Liver (tissue), 9 donors: ENCODE data around the gene SMARCD2. TPM values are rescaled to one million over a fixed set of nuclear protein-coding genes. Genes with fewer than 3 reads are reported as not detected.

ENCODE experiments used
- DNase-seq: peaks from one replicate; pipeline ENCODE4 v3.0.0-alpha.2; 2017; ENCODE audit warnings: low spot score
- H3K27ac ChIP-seq, 2 donors: one replicate each; pipeline ENCODE4 v1.7.0; 2013; ENCODE audit warnings: inconsistent platforms in 2 of 2, low read length in 2 of 2, control low read depth in 1 of 2, low read depth in 1 of 2, mild to moderate bottlenecking in 1 of 2
- H3K27me3 ChIP-seq, 4 donors: one replicate each; pipeline versions ENCODE4 v1.6.1 to v1.7.0; 2013; ENCODE audit warnings: low read length in 3 of 4, inconsistent platforms in 1 of 4, mild to moderate bottlenecking in 1 of 4, moderate library complexity in 1 of 4; ENCODE audit not compliant: control insufficient read depth in 4 of 4, insufficient read depth in 4 of 4
- H3K36me3 ChIP-seq, 4 donors: one replicate each; pipeline versions ENCODE4 v1.6.1 to v1.7.0; 2013; ENCODE audit warnings: low read length in 3 of 4, mild to moderate bottlenecking in 3 of 4, low read depth in 1 of 4, moderate library complexity in 1 of 4; ENCODE audit not compliant: control insufficient read depth in 4 of 4, insufficient read depth in 3 of 4
- H3K4me1 ChIP-seq, 4 donors: one replicate each; pipeline versions ENCODE4 v1.6.1 to v1.7.0; 2013; ENCODE audit warnings: low read length in 3 of 4, mild to moderate bottlenecking in 3 of 4, moderate library complexity in 1 of 4; ENCODE audit not compliant: control insufficient read depth in 4 of 4, insufficient read depth in 4 of 4
- H3K4me3 ChIP-seq, 3 donors: one replicate each; pipeline versions ENCODE4 v1.6.1 to v1.7.0; 2013; ENCODE audit warnings: low read length in 3 of 3, control low read depth in 1 of 3, low read depth in 1 of 3, mild to moderate bottlenecking in 1 of 3
- H3K9ac ChIP-seq, 2 donors: one replicate each; pipeline ENCODE4 v1.7.0; 2013; ENCODE audit warnings: low read length in 2 of 2, mild to moderate bottlenecking in 2 of 2, moderate library complexity in 2 of 2, control low read depth in 1 of 2, low read depth in 1 of 2
- H3K9me3 ChIP-seq, 4 donors: one replicate each; pipeline versions ENCODE4 v1.6.1 to v1.7.0; 2013; ENCODE audit warnings: low read length in 3 of 4; ENCODE audit not compliant: control insufficient read depth in 4 of 4
- CTCF ChIP-seq: fragments of 150-350 bp; IDR thresholded peaks from 2 replicates; pipeline ENCODE4 v1.5.1; 2017; ENCODE audit warnings: improper control_type of control experiment, low read depth, low read length; ENCODE audit not compliant: missing input control
- EGR1 ChIP-seq, 2 donors: IDR thresholded peaks; 2 replicates each; pipeline ENCODE4 v1.6.1; 2016 to 2018; ENCODE audit warnings: antibody characterized with exemption in 2 of 2, low read depth in 2 of 2
- FOXA1 ChIP-seq: IDR thresholded peaks from 2 replicates; pipeline ENCODE4 v1.6.1; 2016; ENCODE audit warnings: antibody characterized with exemption
- GABPA ChIP-seq, 2 donors: IDR thresholded peaks in 1 of 2; conservative IDR thresholded peaks in 1 of 2; 2 replicates each; pipeline ENCODE4 v1.6.1; 2016; ENCODE audit warnings: antibody characterized with exemption in 2 of 2, mild to moderate bottlenecking in 1 of 2, moderate library complexity in 1 of 2
- HNF4A ChIP-seq, 2 donors: conservative IDR thresholded peaks; 2 replicates each; pipeline ENCODE4 v1.6.1; 2016; ENCODE audit warnings: antibody characterized with exemption in 2 of 2, mild to moderate bottlenecking in 2 of 2
- JUND ChIP-seq, 2 donors: IDR thresholded peaks; 2 replicates each; pipeline ENCODE4 v1.6.1; 2016; ENCODE audit warnings: antibody characterized with exemption in 2 of 2
- MAX ChIP-seq: IDR thresholded peaks from 2 replicates; pipeline ENCODE4 v1.6.1; 2016; ENCODE audit warnings: antibody characterized with exemption
- NR2F2 ChIP-seq: IDR thresholded peaks from 2 replicates; pipeline ENCODE4 v1.6.1; 2016; ENCODE audit warnings: antibody characterized with exemption
- RXRA ChIP-seq, 2 donors: IDR thresholded peaks; 2 replicates each; pipeline ENCODE4 v1.6.1; 2017 to 2018; ENCODE audit warnings: antibody characterized with exemption in 2 of 2, mild to moderate bottlenecking in 1 of 2
- SP1 ChIP-seq: IDR thresholded peaks from 2 replicates; pipeline ENCODE4 v1.6.1; 2018; ENCODE audit warnings: antibody characterized with exemption, mild to moderate bottlenecking
- TAF1 ChIP-seq: conservative IDR thresholded peaks from 2 replicates; pipeline ENCODE4 v1.6.1; 2016; ENCODE audit warnings: antibody characterized with exemption, mild to moderate bottlenecking
- WGBS: extraction: QIAGEN DNeasy Blood & Tissue Kit; methylation state at CpG from one replicate; pipeline ENCODE4 v1.1.7; 2013; 5-methylcytosine and 5-hydroxymethylcytosine counted together
- polyA plus RNA-seq, 2 donors: library from polyadenylated mRNA; stranded (reverse) in 1 of 2; unstranded in 1 of 2; fragments of 200-250 nt in 1 of 2; fragments of >200 nt in 1 of 2; fragmentation: Nextera tagmentation in 1 of 2; extraction: Ambion mirVana in 1 of 2; gene quantifications; one replicate each; pipeline versions ENCODE4 v1.2.1 to v1.2.3, GENCODE V29; 2013 to 2015
- total RNA-seq, 2 donors: library from RNA; depleted of rRNA; stranded (reverse); fragments of >200 nt; gene quantifications; one replicate each; pipeline ENCODE4 v1.2.3, GENCODE V29; 2014
- TF ChIP-seq, protein P1 (sequence below): IDR thresholded peaks from 2 replicates; pipeline ENCODE4 v1.6.1; 2016; ENCODE audit warnings: antibody characterized with exemption
- TF ChIP-seq, protein P2 (sequence below): IDR thresholded peaks from 2 replicates; pipeline ENCODE4 v1.6.1; 2016; ENCODE audit warnings: antibody characterized with exemption, mild to moderate bottlenecking
- donor health status: healthy.
- donor health status: healthy.
- donor health status: healthy.
- donor health status: healthy.
- donor health status: healthy.

The SMARCD2 gene
- total and polyA plus RNA-seq, 4 donors: 14.5 to 67.9 (median 39.4) TPM

DNA sequence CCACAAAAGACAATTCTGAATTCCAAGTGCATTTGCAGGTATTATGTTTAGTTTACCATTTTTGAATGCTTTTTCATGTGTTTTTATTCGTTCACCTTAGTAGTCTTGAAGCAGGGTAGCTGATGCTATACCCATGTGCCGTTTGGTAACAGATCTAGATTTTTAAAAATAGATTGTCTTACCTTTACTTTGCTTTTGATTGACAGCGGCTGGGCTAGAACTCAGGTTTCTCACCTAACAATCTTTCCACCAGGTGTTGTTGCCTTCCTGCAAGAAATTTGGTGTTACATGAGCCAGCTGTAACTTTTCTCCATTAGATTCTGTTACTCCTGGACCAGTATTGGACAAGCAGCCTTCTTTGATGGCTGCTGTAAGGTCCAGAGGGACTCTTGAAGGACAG lies 13.5 kb downstream of the SMARCD2 start:
- Histone ChIP-seq H3K27me3 (no peaks in the 10 kb centered on the region), H3K9me3 (no peaks in the 10 kb centered on the region), H3K9ac (no peak overlapping the region), H3K36me3 (peaks cover 17 to 62% (median 53%) of the 10 kb centered on the region in 4 donors), H3K4me3 (no peak overlapping the region), H3K4me1 (peaks cover 0 to 27% (median 19%) of the 10 kb centered on the region in 4 donors), H3K27ac (no peak overlapping the region)
- no peak for DNase-seq
- WGBS: 94% methylated on average over 3 of the region's 3 CpGs
- no peak for TF ChIP-seq FOXA1
- no peak for TF ChIP-seq NR2F2
- TF ChIP-seq MAX: no peak
- TF ChIP-seq SP1: no peak
- no peak for TF ChIP-seq RXRA (IDR thresholded peaks at IDR 0.05)
- no peak for TF ChIP-seq EGR1 (IDR thresholded peaks at IDR 0.05; ENCODE audit: low read depth in 2 of 2)
- TF ChIP-seq CTCF: no peak
- TF ChIP-seq HNF4A (conservative IDR thresholded peaks at IDR 0.05): no peak

DNA sequence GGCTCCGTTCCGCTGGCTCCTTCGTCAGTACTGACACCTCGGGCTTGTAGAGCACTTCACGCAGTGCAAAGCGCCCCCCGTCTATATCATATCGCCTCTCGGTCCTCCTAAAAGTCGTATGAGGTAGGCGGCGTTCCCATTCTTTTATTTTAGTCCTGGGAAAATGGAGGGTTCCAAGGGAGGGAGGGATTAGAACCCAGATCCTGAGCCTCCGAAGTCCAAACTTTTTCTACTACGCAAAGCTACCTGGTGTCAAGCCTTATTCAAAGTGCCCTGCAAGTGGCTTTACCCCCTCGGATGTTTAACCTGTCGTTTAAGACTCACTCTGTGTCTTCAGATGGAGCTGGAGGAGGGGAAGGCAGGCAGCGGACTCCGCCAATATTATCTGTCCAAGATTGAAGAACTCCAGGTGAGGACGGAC lies 14.7 kb downstream of the SMARCD2 start:
- no peaks in the 10 kb centered on the region for H3K9me3 ChIP-seq
- TF ChIP-seq TAF1 (no peak), JUND (IDR thresholded peaks at IDR 0.05) (no peak), GABPA (IDR thresholded peaks at IDR 0.05 in 1 of 2, conservative IDR thresholded peaks at IDR 0.05 in 1 of 2) (no peak), EGR1 (IDR thresholded peaks at IDR 0.05; ENCODE audit: low read depth in 2 of 2) (no peak)
- TF ChIP-seq, protein P1, sequence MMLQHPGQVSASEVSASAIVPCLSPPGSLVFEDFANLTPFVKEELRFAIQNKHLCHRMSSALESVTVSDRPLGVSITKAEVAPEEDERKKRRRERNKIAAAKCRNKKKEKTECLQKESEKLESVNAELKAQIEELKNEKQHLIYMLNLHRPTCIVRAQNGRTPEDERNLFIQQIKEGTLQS: no peak
- TF ChIP-seq, protein P2, sequence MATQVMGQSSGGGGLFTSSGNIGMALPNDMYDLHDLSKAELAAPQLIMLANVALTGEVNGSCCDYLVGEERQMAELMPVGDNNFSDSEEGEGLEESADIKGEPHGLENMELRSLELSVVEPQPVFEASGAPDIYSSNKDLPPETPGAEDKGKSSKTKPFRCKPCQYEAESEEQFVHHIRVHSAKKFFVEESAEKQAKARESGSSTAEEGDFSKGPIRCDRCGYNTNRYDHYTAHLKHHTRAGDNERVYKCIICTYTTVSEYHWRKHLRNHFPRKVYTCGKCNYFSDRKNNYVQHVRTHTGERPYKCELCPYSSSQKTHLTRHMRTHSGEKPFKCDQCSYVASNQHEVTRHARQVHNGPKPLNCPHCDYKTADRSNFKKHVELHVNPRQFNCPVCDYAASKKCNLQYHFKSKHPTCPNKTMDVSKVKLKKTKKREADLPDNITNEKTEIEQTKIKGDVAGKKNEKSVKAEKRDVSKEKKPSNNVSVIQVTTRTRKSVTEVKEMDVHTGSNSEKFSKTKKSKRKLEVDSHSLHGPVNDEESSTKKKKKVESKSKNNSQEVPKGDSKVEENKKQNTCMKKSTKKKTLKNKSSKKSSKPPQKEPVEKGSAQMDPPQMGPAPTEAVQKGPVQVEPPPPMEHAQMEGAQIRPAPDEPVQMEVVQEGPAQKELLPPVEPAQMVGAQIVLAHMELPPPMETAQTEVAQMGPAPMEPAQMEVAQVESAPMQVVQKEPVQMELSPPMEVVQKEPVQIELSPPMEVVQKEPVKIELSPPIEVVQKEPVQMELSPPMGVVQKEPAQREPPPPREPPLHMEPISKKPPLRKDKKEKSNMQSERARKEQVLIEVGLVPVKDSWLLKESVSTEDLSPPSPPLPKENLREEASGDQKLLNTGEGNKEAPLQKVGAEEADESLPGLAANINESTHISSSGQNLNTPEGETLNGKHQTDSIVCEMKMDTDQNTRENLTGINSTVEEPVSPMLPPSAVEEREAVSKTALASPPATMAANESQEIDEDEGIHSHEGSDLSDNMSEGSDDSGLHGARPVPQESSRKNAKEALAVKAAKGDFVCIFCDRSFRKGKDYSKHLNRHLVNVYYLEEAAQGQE: no peak
- H3K4me3 ChIP-seq: peak overlapping the region; percentile 76 to 95 (median 85)
- H3K27me3 ChIP-seq: no peaks in the 10 kb centered on the region
- WGBS: 2% methylated on average over 19 of the region's 19 CpGs
- DNase-seq: no peak
- H3K36me3 ChIP-seq: peaks cover 14 to 59% (median 52%) of the 10 kb centered on the region in 4 donors
- peak overlapping the region; percentile 34 to 43 for H3K9ac ChIP-seq
- H3K4me1 ChIP-seq: peaks cover 0 to 27% (median 19%) of the 10 kb centered on the region in 4 donors
- H3K27ac ChIP-seq: peak overlapping the region; percentile 85 to 94
